T follicular helper cell (primary cell): Measurements from ENCODE around the gene PCSK4.
"Not testable (repeated sequence)": the region's sequence is repeated elsewhere in the genome, so short reads cannot be mapped to it uniquely, and the experiment has no call there.

Source experiments
- DNase-seq: peaks from one replicate; pipeline ENCODE4 v3.0.0-alpha.2; 2020; ENCODE audit warnings: low read depth
- total RNA-seq, 2 experiments: gene quantifications; one replicate each; lab custom pipeline; 2026; lab: John Stamatoyannopoulos, UW

The PCSK4 gene
- total RNA-seq = 0.35 to 2.3 reads per million in 2 experiments

- peak; percentile 98 for DNase-seq
Measured at GRCh38 chr19:1490311-1491113, at the start of gene PCSK4. Gene PCSK4 (minus strand): TSS chr19:1490350. CDS start chr19:1490346, 4 bp downstream.

DNA sequence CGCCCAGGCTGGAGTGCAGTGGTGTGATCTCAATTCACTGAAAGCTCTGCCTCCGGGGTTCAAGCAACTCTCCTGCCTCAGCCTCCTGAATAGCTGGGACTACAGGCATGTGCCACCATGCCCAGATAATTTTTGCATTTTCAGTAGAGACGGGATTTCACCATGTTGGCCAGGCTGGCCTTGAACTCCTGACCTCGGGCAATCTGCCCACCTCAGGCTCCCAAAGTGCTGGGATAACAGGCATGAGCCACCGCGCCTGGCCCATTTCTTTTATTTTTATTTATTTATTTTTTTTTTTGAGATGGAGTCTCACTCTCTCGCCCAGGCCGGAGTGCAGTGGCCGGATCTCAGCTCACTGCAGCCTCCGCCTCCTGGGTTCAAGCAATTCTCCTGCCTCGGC is 49.6 kb upstream of the PCSK4 start:
- not testable (repeated sequence) for DNase-seq

- no peak for DNase-seq
Measured at GRCh38 chr19:1538978-1539377, 48.8 kb upstream of the PCSK4 start.

DNA sequence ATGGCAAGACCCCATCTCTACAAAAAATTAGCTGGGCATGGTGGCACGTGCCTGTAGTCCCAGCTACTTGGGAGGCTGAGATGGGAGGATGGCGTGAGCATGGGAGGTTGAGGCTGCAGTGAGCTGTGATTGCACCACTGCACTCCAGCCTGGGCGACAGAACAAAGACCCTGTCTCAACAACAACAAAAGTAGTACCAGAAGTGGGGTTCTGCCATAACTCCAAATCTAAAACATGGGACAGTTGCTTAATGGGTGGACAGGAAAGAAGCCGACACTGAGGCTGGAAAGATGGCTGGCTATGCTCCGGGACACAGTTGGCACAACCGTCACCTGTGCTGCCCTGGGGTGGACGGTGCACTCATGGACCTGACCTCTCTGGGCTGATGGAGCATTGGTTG is 45.5 kb upstream of the PCSK4 start:
- not testable (repeated sequence) for DNase-seq

- no peak for DNase-seq
Measured at GRCh38 chr19:1534972-1535371, 44.8 kb upstream of the PCSK4 start.

- no peak for DNase-seq
Measured at GRCh38 chr19:1533510-1534150, 43.5 kb upstream of the PCSK4 start.

DNA sequence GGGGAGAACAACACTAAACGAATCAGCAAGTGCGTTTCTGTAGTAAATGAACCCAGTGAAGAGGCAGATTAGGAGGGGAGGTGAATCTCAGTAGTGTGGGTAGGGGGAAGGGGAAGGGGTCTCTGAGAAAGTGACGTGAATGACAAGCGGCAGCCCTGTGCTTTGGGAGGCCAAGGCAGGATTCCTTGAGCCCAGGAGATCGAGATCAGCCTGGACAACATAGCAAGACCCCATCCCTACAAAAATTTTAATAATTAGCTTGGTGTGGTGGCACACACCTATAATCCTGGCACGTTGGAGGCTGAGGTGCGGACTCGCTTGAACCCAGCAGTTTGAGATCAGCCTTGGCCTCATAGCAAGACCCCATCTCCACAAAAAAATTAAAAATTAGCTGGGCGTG is 41.9 kb upstream of the PCSK4 start:
- DNase-seq = no peak

DNA sequence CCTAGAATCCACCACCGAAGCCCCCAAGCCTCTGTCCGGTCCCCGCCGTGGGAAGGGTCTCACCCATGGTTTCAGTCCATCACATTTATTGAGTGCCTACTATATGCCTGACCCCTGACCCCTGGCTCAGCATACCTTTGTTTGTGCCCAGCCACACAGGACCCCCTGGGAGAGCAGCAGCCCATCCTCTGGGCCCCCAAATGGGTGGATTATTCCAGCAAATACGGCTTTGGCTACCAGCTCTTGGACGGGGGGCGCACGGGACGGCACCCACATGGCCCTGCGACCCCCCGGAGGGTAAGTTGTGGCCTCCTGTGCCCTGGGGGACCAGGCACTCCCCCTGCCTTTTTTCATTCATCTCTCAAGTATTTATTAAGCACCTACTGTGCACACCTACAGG is 41.4 kb upstream of the PCSK4 start:
- DNase-seq = no peak

DNA sequence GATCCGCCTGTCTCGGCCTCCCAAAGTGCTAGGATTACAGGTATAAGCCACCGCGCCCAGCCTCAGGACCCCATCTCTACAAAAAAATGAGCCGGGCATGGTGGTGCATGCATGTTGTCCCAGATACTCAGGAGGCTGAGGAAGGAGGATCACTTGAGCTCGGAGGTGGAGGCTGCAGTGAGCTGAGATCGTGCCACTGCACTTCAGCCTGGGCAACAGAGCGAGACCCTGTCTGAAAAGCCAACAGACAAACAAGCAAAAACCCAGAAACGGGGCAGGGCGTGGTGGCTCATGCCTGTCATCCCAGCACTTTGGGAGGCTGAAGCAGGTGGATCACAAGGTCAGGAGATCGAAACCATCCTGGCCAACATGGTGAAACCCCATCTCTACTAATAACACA is 40.7 kb upstream of the PCSK4 start:
- DNase-seq = not testable (repeated sequence)

DNA sequence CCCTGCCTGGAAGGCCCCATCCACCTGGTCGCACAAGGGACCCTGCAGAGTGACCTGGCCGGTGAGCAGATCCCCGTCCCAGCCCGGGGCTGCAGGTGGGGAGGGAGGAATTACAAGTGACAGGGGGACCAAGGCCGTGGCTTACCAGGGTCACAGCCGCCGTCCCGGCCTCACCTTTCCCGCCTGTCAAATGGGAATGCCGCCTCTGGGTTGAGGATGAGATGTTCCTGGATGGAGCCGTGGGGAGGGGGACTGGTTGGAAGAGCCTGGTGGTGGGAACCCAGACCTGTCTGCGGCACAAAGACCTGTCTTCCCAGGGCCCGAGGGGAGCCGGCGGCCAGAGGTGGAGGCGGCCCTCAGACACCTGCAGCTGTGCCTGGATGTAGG is 39.3 kb upstream of the PCSK4 start:
- no peak for DNase-seq

- DNase-seq = no peak
Measured at GRCh38 chr19:1528596-1529429, 38.7 kb upstream of the PCSK4 start.

DNA sequence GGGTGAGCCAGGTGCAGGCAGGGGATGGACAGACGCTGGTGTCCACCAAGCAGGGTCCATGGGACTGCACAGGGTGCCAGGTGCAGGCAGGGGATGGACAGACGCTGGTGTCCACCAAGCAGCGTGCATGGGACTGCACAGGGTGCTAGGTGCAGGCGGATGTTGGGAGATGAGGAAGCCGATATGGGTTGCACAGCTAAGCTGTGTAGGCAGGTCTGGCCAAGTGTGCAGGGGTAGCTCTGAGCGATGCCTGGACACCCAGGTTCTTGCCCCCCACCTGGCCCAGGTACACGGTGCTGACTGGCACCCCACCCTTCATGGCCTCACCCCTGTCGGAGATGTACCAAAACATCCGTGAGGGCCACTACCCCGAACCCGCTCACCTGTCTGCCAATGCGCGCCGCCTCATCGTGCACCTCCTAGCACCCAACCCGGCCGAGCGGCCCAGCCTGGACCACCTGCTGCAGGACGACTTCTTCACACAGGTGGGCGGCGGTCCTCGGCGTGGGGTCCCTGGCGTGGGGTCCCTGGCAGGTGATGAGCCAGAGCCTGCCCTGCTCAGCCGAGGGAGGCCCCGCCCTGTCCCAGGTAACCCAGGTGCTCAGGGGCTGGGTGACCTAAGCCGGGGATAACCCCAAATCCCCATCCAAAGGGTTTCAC is 37.6 kb upstream of the PCSK4 start:
- DNase-seq = no peak

- DNase-seq = no peak
Measured at GRCh38 chr19:1526979-1527649, 37.0 kb upstream of the PCSK4 start.

GRCh38 chr19:1526066-1526778 is 36.1 kb upstream of the PCSK4 start:
- DNase-seq = no peak

DNA sequence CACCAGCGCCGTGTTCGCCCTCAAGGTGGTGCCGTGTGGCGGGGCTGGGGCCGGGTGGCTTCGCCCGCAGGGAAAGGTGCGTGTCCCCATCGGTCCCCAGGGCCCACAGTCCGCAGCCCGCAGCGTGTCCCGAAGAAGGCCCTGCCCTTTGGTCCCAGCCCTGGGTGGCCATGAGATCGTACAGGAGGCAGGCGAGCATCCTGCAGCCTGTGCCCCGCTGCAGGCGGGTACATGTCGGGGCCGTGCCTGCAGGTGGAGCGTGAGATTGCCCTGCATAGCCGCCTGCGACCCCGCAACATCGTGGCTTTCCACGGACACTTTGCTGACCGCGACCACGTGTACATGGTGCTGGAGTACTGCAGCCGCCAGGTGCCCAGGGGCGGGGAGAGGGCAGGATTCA is 35.2 kb upstream of the PCSK4 start:
- DNase-seq = no peak

DNA sequence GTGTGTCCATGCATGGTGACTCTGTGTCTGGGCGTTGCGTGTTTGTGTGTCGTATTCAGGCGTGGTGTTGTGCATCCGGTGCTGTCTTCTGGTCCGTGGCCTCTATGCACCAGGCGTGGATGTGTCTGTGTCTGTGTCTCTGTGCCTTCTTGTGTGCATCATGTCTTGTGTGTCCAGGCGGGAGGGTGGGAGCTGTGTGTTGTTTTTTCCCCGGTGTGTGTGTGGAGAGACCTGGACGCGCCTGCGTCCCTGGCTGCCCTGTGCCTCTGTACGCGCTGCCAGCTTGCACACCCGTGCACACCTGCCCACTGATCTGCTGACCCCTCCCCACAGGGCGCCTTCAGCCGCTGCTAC is 34.8 kb upstream of the PCSK4 start:
- no peak for DNase-seq

- no peak for DNase-seq
Measured at GRCh38 chr19:1524287-1524971, 34.3 kb upstream of the PCSK4 start.

- no peak for DNase-seq
Measured at GRCh38 chr19:1523412-1524286, 33.5 kb upstream of the PCSK4 start, which contains the start of gene PLK5. Gene PLK5 (plus strand): TSS chr19:1524077. CDS start chr19:1526997, 2,920 bp downstream.

GRCh38 chr19:1522838-1523237 is 32.7 kb upstream of the PCSK4 start:
- no peak for DNase-seq
